ENCODE measurements around the gene RFTN2. TPM values are rescaled to one million over a fixed set of nuclear protein-coding genes. Genes with fewer than 3 reads are reported as not detected.

Gene RFTN2
- total and polyA plus RNA-seq, 12 donors: 1.2 to 15.8 (median 9.3) TPM

DNA sequence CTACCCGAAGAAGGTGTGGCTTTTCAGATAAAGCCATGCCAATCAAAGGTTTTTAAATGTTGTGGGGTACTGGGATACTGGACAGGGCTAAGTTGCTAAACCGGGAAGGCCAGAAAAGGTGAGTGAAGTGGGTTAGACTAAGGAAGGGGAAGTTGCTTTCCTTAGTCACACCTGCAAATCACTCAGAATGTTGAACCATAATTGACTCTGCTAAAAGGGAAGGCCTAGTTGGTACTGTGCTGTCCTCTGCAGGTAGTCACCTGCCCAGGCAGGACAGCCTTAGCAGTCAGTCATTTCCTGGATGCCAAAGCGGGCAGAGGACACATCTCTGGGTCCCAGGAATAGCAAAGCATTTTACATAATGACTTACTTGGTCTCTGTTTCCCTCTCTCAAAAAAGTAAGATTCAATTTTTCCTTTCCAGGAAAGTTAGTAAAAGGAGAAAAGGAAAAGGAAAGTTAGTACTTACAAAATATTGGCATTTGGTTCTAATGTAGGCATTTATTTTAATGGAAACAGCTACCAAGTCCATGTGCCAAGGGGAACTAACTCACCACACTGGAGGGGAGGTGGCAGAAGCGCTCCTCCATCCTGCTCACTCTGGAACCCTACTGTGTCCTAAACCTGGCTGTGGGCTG, 60.3 kb downstream of the RFTN2 start:
- peaks cover 0 to 8% of the 10 kb centered on the region in 2 donors for H3K36me3 ChIP-seq (replicated peaks in 1 of 2)

GRCh38 chr2:197614532-197614931, 60.9 kb downstream of the RFTN2 start:
- H3K27me3 ChIP-seq: no peaks in the 10 kb centered on the region
- H3K4me3 ChIP-seq: no peak overlapping the region
- no peaks in the 10 kb centered on the region for H3K9me3 ChIP-seq (replicated peaks in 1 of 3)
- DNase-seq: no peak
- intact Hi-C loops (cut with DNase I): no loop called here
- H3K4me1 ChIP-seq (replicated peaks in 1 of 2): no peaks in the 10 kb centered on the region
- H3K36me3 ChIP-seq (replicated peaks in 1 of 2): peaks cover 0 to 8% of the 10 kb centered on the region in 2 donors
- WGBS, 4 donors: 89 to 100% (median 98%) methylated on average over 1 to 3 of the region's 3 CpGs
- no peak overlapping the region for H3K27ac ChIP-seq
- no peak for TF ChIP-seq CTCF (IDR thresholded peaks at IDR 0.05)
- TF ChIP-seq POLR2A (IDR thresholded peaks at IDR 0.05): no peak

More for the DNA sequence above, 60.3 kb downstream of the RFTN2 start:
- Histone ChIP-seq H3K4me3 (no peak overlapping the region), H3K27ac (no peak overlapping the region), H3K9me3 (replicated peaks in 1 of 3) (no peaks in the 10 kb centered on the region), H3K4me1 (replicated peaks in 1 of 2) (no peaks in the 10 kb centered on the region), H3K27me3 (no peaks in the 10 kb centered on the region)
- TF ChIP-seq POLR2A (IDR thresholded peaks at IDR 0.05) (no peak), CTCF (IDR thresholded peaks at IDR 0.05) (no peak)
- DNase-seq: no peak
- intact Hi-C loops (cut with DNase I): no loop called here
- WGBS, 4 donors: 80 to 91% (median 87%) methylated on average over 4 of the region's 4 CpGs

- no peak for DNase-seq
- Histone ChIP-seq H3K9me3 (replicated peaks in 1 of 3) (no peaks in the 10 kb centered on the region), H3K4me1 (replicated peaks in 1 of 2) (no peaks in the 10 kb centered on the region), H3K36me3 (replicated peaks in 1 of 2) (peaks cover 0 to 8% of the 10 kb centered on the region in 2 donors), H3K4me3 (no peak overlapping the region), H3K27me3 (no peaks in the 10 kb centered on the region), H3K27ac (no peak overlapping the region)
- intact Hi-C loops (cut with DNase I): no loop called here
- WGBS, 4 donors: 0 to 13% (median 6%) methylated on average over 1 of the region's 1 CpG
- TF ChIP-seq CTCF (IDR thresholded peaks at IDR 0.05) (no peak), POLR2A (IDR thresholded peaks at IDR 0.05) (no peak)
Measured at GRCh38 chr2:197613509-197613987, 61.8 kb downstream of the RFTN2 start.

- H3K27me3 ChIP-seq: no peaks in the 10 kb centered on the region
- H3K4me3 ChIP-seq: no peak overlapping the region
- no peaks in the 10 kb centered on the region for H3K9me3 ChIP-seq (replicated peaks in 1 of 3)
- no peak for DNase-seq
- no peaks in the 10 kb centered on the region for H3K36me3 ChIP-seq (replicated peaks in 1 of 2)
- TF ChIP-seq POLR2A (IDR thresholded peaks at IDR 0.05) (no peak), CTCF (IDR thresholded peaks at IDR 0.05) (no peak)
- WGBS, 4 donors: 88 to 100% (median 94%) methylated on average over 2 of the region's 2 CpGs
- no peak overlapping the region for H3K27ac ChIP-seq
- intact Hi-C loops (cut with DNase I): no loop called here
- no peaks in the 10 kb centered on the region for H3K4me1 ChIP-seq (replicated peaks in 1 of 2)
Measured at GRCh38 chr2:197606180-197606579, 69.2 kb downstream of the RFTN2 start.
